Endothelial cell of umbilical vein (primary cell): ENCODE data around the gene GAB2.

Source experiments
- CTCF ChIP-seq, 2 donors: IDR thresholded peaks; 1 replicate in 1 of 2; 2 replicates in 1 of 2; pipeline ENCODE4 v1.5.1; 2011; ENCODE audit warnings: low read length in 2 of 2, mild to moderate bottlenecking in 2 of 2, moderate library complexity in 2 of 2, control low read depth in 1 of 2, inconsistent platforms in 1 of 2, low read depth in 1 of 2; ENCODE audit not compliant: insufficient read depth in 1 of 2; ENCODE audit errors: extremely low read depth in 1 of 2
- GATA2 ChIP-seq: IDR thresholded peaks from 2 replicates; pipeline ENCODE4 v1.7.0; 2011; ENCODE audit warnings: low read depth, mild to moderate bottlenecking, moderate library complexity, mixed read lengths, low read length; ENCODE audit not compliant: insufficient read length, insufficient read depth
- JUN ChIP-seq: IDR thresholded peaks from 2 replicates; pipeline ENCODE4 v1.6.1; 2011; ENCODE audit warnings: borderline replicate concordance, low read depth; ENCODE audit not compliant: insufficient read length, insufficient read depth
- MYC ChIP-seq: IDR thresholded peaks from one replicate; pipeline ENCODE4 v1.6.1; 2011; ENCODE audit warnings: mild to moderate bottlenecking, low read depth, low read length
- POLR2A ChIP-seq: IDR thresholded peaks from 2 replicates; pipeline ENCODE4 v1.6.1; 2012; ENCODE audit warnings: low read depth, mild to moderate bottlenecking, control low read depth, low read length

GRCh38 chr11:78323363-78323762 lies 94.3 kb downstream of the GAB2 start:
- TF ChIP-seq CTCF (IDR thresholded peaks at IDR 0.05; ENCODE audit: extremely low read depth in 1 of 2, insufficient read depth in 1 of 2, low read depth in 1 of 2, low read length in 2 of 2) (no peak), JUN (no peak), GATA2 (no peak), POLR2A (no peak), MYC (no peak)
